Transverse colon (tissue), 4 donors: Measurements from ENCODE around the gene TMEM245. TPM values are rescaled to one million over a fixed set of nuclear protein-coding genes. Genes with fewer than 3 reads are reported as not detected.

Experiments
- DNase-seq: peaks from one replicate; pipeline ENCODE4 v3.0.0-alpha.2; 2019
- H3K27ac ChIP-seq, 4 donors: fragments of 200-600 bp; sonication (generic); 2 replicates each; pipeline ENCODE4 v1.5.1; 2016 to 2018; ENCODE audit warnings: inconsistent platforms in 4 of 4
- H3K27me3 ChIP-seq: fragments of 200-600 bp; sonication (generic); 2 replicates; pipeline ENCODE4 v1.5.1; 2017; ENCODE audit warnings: inconsistent platforms
- H3K36me3 ChIP-seq, 4 donors: fragments of 200-600 bp; sonication (generic); 2 replicates each; pipeline ENCODE4 v1.5.1; 2017 to 2019; ENCODE audit warnings: inconsistent platforms in 4 of 4
- H3K4me1 ChIP-seq, 4 donors: fragments of 200-600 bp; sonication (generic); 2 replicates each; pipeline ENCODE4 v1.5.1; 2017 to 2020; ENCODE audit warnings: inconsistent platforms in 4 of 4
- H3K4me3 ChIP-seq, 4 donors: fragments of 200-600 bp; sonication (generic); 1 replicate in 1 of 4; 2 replicates in 3 of 4; pipeline versions ENCODE4 v1.5.1 to v1.6.1; 2017 to 2019; ENCODE audit warnings: inconsistent platforms in 4 of 4
- H3K9me3 ChIP-seq, 2 donors: fragments of 200-600 bp; sonication (generic); 2 replicates each; pipeline ENCODE4 v1.5.1; 2017 to 2019; ENCODE audit warnings: inconsistent platforms in 2 of 2
- EP300 ChIP-seq: sonication (generic); formaldehyde crosslinking; IDR thresholded peaks from one replicate; pipeline ENCODE4 v1.6.1; 2017; ENCODE audit warnings: antibody characterized with exemption, low read depth
- POLR2A ChIP-seq: fragments of 450-650 bp; IDR thresholded peaks from one replicate; pipeline ENCODE4 v1.6.1; 2016; ENCODE audit warnings: antibody characterized with exemption, mild to moderate bottlenecking, moderate library complexity
- POLR2AphosphoS5 ChIP-seq, 3 donors: sonication (generic); formaldehyde crosslinking; IDR thresholded peaks; one replicate each; pipeline ENCODE4 v1.6.1; 2016; ENCODE audit warnings: antibody characterized with exemption in 3 of 3
- WGBS, 2 donors: methylation state at CpG; one replicate each; pipeline ENCODE4 v1.1.5; 2018; ENCODE audit warnings: low coverage in 1 of 2; 5-methylcytosine and 5-hydroxymethylcytosine counted together
- in situ Hi-C, 4 donors: fragments of 200-750 bp; cut with MboI; loops; one replicate each; pipeline versions ENCODE4 v1.15.0 to v1.15.1; 2017; ENCODE audit warnings: low sequenced_read_pairs in 3 of 4, low pct_ligation_motif_present in 1 of 4, low pct_unique_long_range_greater_than_20kb in 1 of 4
- intact Hi-C: fragments of 100-400 bp; cut with DNase I; formaldehyde crosslinking; loops from one replicate; pipeline ENCODE4 v1.15.1; 2023; ENCODE audit warnings: low total_unique reads
- total RNA-seq, 4 donors: library from RNA; depleted of rRNA; stranded (reverse); fragments of >200 nt; gene quantifications; one replicate each; pipeline ENCODE4 v1.1.0, GENCODE V29; 2016
- TF ChIP-seq, protein P1 (sequence below), 5 experiments: fragments of 200-600 bp in 3 of 5; fragments of 450-650 bp in 2 of 5; sonication (generic) in 3 of 5; IDR thresholded peaks; 1 replicate in 2 of 5; 2 replicates in 3 of 5; pipeline ENCODE4 v1.5.1; 2016 to 2017; ENCODE audit warnings: antibody characterized with exemption in 5 of 5, inconsistent platforms in 3 of 5, mild to moderate bottlenecking in 2 of 5, moderate library complexity in 1 of 5

TMEM245 gene
- total RNA-seq, 4 donors from 2014 or later, result 28.5 to 63.6 (median 58.7) TPM

DNA sequence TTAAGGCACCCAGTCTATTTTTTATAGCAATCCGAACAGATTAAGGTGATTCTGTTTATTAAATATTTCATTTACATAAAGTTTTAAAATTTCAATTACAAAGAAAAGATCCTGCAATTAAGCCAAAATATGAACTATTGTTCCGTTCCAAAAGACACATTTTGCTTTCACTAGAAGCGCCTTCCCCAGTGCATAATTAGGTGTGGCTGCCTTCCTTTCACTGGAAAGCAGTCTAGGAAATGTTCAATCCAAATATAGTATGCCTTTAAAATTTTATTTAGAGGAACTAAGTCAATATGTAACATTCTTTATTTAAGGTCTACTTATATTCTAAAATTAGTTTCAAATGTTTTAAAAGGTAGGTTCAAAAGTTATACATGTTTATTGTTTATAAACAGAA is 114.1 kb downstream of the TMEM245 start:
- DNase-seq, result no peak
- Histone ChIP-seq H3K27me3 (no peaks in the 10 kb centered on the region), H3K4me1 (peaks cover 0 to 6% (median 2%) of the 10 kb centered on the region in 4 donors), H3K9me3 (peaks cover 5 to 8% of the 10 kb centered on the region in 2 donors), H3K4me3 (no peak overlapping the region), H3K36me3 (no peaks in the 10 kb centered on the region), H3K27ac (no peak overlapping the region)
- intact Hi-C loops (no loop called here), in situ Hi-C loops (no loop called here)
- WGBS, 2 donors, result 70 to 84% methylated on average over 3 of the region's 3 CpGs
- no peak for TF ChIP-seq POLR2A
- TF ChIP-seq EP300, result no peak
- TF ChIP-seq, protein P1, sequence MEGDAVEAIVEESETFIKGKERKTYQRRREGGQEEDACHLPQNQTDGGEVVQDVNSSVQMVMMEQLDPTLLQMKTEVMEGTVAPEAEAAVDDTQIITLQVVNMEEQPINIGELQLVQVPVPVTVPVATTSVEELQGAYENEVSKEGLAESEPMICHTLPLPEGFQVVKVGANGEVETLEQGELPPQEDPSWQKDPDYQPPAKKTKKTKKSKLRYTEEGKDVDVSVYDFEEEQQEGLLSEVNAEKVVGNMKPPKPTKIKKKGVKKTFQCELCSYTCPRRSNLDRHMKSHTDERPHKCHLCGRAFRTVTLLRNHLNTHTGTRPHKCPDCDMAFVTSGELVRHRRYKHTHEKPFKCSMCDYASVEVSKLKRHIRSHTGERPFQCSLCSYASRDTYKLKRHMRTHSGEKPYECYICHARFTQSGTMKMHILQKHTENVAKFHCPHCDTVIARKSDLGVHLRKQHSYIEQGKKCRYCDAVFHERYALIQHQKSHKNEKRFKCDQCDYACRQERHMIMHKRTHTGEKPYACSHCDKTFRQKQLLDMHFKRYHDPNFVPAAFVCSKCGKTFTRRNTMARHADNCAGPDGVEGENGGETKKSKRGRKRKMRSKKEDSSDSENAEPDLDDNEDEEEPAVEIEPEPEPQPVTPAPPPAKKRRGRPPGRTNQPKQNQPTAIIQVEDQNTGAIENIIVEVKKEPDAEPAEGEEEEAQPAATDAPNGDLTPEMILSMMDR (IDR thresholded peaks at IDR 0.05), result no peak
- TF ChIP-seq POLR2AphosphoS5 (IDR thresholded peaks at IDR 0.05), result no peak

DNA sequence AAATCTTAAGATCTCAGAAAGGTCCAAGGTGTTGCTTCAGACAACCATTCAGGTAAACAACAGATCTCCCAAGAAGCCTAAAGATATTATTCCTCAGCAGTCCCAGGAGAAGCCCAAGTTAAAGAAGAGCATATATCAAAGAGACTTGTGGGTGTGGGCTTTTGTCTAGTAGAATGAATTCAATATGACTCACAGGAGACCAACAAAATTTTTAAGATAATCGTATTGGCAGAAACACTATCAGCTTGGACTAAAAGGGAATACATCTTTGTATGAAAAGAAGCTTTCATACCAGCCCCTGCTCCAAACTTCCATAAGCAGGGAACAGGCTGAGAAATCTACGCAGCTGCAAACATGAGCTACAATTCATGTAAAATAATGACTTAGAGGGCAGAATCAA is 116.6 kb downstream of the TMEM245 start:
- Histone ChIP-seq H3K27me3 (no peaks in the 10 kb centered on the region), H3K27ac (no peak overlapping the region), H3K36me3 (no peaks in the 10 kb centered on the region), H3K4me3 (no peak overlapping the region), H3K9me3 (peaks cover 5 to 8% of the 10 kb centered on the region in 2 donors), H3K4me1 (peaks cover 0 to 5% (median 0%) of the 10 kb centered on the region in 4 donors)
- 80 to 93% methylated on average over 2 of the region's 2 CpGs for WGBS, 2 donors
- in situ Hi-C loops, result no loop called here
- TF ChIP-seq POLR2A, result no peak
- TF ChIP-seq, protein P1 (IDR thresholded peaks at IDR 0.05), result no peak
- TF ChIP-seq POLR2AphosphoS5 (IDR thresholded peaks at IDR 0.05), result no peak
- no peak for TF ChIP-seq EP300
- intact Hi-C loops, result no loop called here
- no peak for DNase-seq

DNA sequence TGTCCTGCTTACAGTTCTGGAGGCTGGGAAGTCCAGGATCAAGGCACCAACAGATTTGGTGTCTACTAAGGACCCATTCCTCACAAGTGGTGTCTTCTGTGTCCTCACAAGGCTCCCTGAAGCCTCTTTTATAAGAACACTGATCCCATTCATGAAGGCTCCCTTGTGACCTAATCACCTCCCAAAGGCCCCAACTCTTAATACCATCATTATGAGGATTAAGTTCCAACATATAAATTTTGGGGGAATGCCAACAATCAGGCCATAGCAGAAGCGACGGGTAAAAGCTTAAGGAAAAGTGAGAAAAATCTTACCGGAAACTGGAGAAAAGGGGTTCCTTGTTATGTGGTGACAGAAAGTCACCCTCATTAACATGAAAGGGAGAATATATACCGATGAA is 117.6 kb downstream of the TMEM245 start:
- WGBS, 2 donors, result 91 to 96% methylated on average over 4 of the region's 4 CpGs
- in situ Hi-C loops, result no loop called here
- intact Hi-C loops, result no loop called here

DNA sequence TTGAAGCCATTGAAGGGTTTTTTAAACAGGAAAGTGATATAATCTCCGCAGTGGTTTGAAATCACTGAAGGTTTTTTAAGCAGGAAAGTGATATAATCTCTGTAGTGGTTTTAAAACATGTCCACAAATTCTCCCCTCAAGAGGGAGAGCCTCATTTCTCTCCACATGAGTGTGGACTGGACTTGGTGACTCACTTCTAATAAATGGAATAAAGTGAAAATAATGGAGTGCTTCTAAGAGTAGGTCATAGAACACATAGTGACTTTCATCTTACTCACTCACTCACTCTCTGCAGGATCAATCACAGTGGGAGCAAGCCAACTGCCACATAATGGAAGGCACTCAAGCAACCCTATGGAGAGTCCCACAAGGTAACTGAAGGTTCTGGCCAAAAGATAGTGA is 118.5 kb downstream of the TMEM245 start:
- intact Hi-C loops, result no loop called here
- 88 to 91% methylated on average over 1 of the region's 1 CpG for WGBS, 2 donors

More for the DNA sequence above, 117.6 kb downstream of the TMEM245 start:
- TF ChIP-seq POLR2A (no peak), EP300 (no peak), POLR2AphosphoS5 (IDR thresholded peaks at IDR 0.05) (no peak)
- TF ChIP-seq, protein P1 (IDR thresholded peaks at IDR 0.05), result no peak
- Histone ChIP-seq H3K27ac (no peak overlapping the region), H3K4me3 (no peak overlapping the region), H3K27me3 (no peaks in the 10 kb centered on the region), H3K4me1 (peaks cover 0 to 7% (median 0%) of the 10 kb centered on the region in 4 donors), H3K36me3 (no peaks in the 10 kb centered on the region), H3K9me3 (peaks cover 5 to 8% of the 10 kb centered on the region in 2 donors)
- no peak for DNase-seq

More for the DNA sequence above, 118.5 kb downstream of the TMEM245 start:
- Histone ChIP-seq H3K36me3 (no peaks in the 10 kb centered on the region), H3K4me1 (peaks cover 0 to 13% (median 0%) of the 10 kb centered on the region in 4 donors), H3K27ac (no peak overlapping the region), H3K4me3 (no peak overlapping the region), H3K27me3 (no peaks in the 10 kb centered on the region), H3K9me3 (peaks cover 5 to 8% of the 10 kb centered on the region in 2 donors)
- TF ChIP-seq POLR2A, result no peak
- TF ChIP-seq POLR2AphosphoS5 (IDR thresholded peaks at IDR 0.05), result no peak
- no peak for TF ChIP-seq EP300
- TF ChIP-seq, protein P1 (IDR thresholded peaks at IDR 0.05), result no peak
- no peak for DNase-seq
- in situ Hi-C loops, result no loop called here
